COLO668 (cell line): ENCODE data around the gene NLRP7.

Experiments used
- DNase-seq: peaks from one replicate; lab custom pipeline; 2025; ENCODE audit not compliant: unreplicated experiment; lab: John Stamatoyannopoulos, UW

The NLRP7 gene

GRCh38 chr19:54875506-54875905, 71.8 kb downstream of the NLRP7 start:
- DNase-seq = no peak

- DNase-seq = no peak
Observed at GRCh38 chr19:54873990-54874389, 73.3 kb downstream of the NLRP7 start, which contains the start of gene FCAR. Gene FCAR (plus strand): TSS chr19:54874235. CDS start chr19:54874290, 55 bp downstream.
